Skeletal muscle tissue (tissue), 4 donors: ENCODE results near the gene PAK2. TPM values are rescaled to one million over a fixed set of nuclear protein-coding genes. Genes with fewer than 3 reads are reported as not detected.
"Not testable (repeated sequence)": the region's sequence is repeated elsewhere in the genome, so short reads cannot be mapped to it uniquely, and the experiment has no call there.

Experiments
- H3K27ac ChIP-seq: one replicate; pipeline ENCODE4 v1.7.0; 2013; ENCODE audit warnings: mild to moderate bottlenecking, low read depth, low read length, inconsistent platforms
- H3K27me3 ChIP-seq, 3 donors: one replicate each; pipeline ENCODE4 v1.7.0; 2013; ENCODE audit warnings: low read length in 3 of 3; ENCODE audit not compliant: control insufficient read depth in 3 of 3, insufficient read depth in 3 of 3
- H3K36me3 ChIP-seq, 3 donors: one replicate each; pipeline ENCODE4 v1.7.0; 2013; ENCODE audit warnings: low read length in 3 of 3; ENCODE audit not compliant: control insufficient read depth in 3 of 3, insufficient read depth in 3 of 3
- H3K4me1 ChIP-seq, 3 donors: one replicate each; pipeline ENCODE4 v1.7.0; 2013; ENCODE audit warnings: low read length in 3 of 3, mild to moderate bottlenecking in 3 of 3; ENCODE audit not compliant: control insufficient read depth in 3 of 3, insufficient read depth in 3 of 3
- H3K4me3 ChIP-seq, 3 donors: one replicate each; pipeline ENCODE4 v1.7.0; 2013; ENCODE audit warnings: low read length in 3 of 3
- H3K9ac ChIP-seq, 3 donors: one replicate each; pipeline ENCODE4 v1.7.0; 2013; ENCODE audit warnings: low read length in 3 of 3, mild to moderate bottlenecking in 3 of 3, moderate library complexity in 2 of 3, low read depth in 1 of 3
- H3K9me3 ChIP-seq, 3 donors: one replicate each; pipeline ENCODE4 v1.7.0; 2013; ENCODE audit warnings: low read length in 3 of 3; ENCODE audit not compliant: control insufficient read depth in 3 of 3
- total RNA-seq: library from RNA; depleted of rRNA; stranded (reverse); fragments of >200 nt; gene quantifications from one replicate; pipeline ENCODE4 v1.2.3, GENCODE V29; 2014
- donor health status: Osteomylitis.

The PAK2 gene
- total RNA-seq, 1 donor from 2014 or later = 24.5 TPM

- Histone ChIP-seq H3K9me3 (no peaks in the 10 kb centered on the region), H3K27ac (no peak overlapping the region), H3K4me3 (no peak overlapping the region), H3K4me1 (no peaks in the 10 kb centered on the region), H3K27me3 (no peaks in the 10 kb centered on the region), H3K36me3 (peaks cover 0 to 2% (median 0%) of the 10 kb centered on the region in 3 donors), H3K9ac (no peak overlapping the region)
These were observed 98.3 kb downstream of the PAK2 start for GRCh38 chr3:196837819-196838420.

- H3K27ac ChIP-seq, H3K27me3 ChIP-seq, H3K9ac ChIP-seq, H3K9me3 ChIP-seq, H3K36me3 ChIP-seq, H3K4me3 ChIP-seq, H3K4me1 ChIP-seq: not testable (repeated sequence)
These were observed 99.7 kb downstream of the PAK2 start for GRCh38 chr3:196839351-196839750.

GRCh38 chr3:196842567-196843434 is 103.1 kb downstream of the PAK2 start:
- peaks cover 6 to 9% (median 6%) of the 10 kb centered on the region in 3 donors for H3K4me1 ChIP-seq
- no peaks in the 10 kb centered on the region for H3K9me3 ChIP-seq
- H3K9ac ChIP-seq = no peak overlapping the region
- H3K27me3 ChIP-seq = no peaks in the 10 kb centered on the region
- H3K4me3 ChIP-seq = no peak overlapping the region
- no peak overlapping the region for H3K27ac ChIP-seq
- no peaks in the 10 kb centered on the region for H3K36me3 ChIP-seq

GRCh38 chr3:196843435-196844110 is 103.9 kb downstream of the PAK2 start:
- no peaks in the 10 kb centered on the region for H3K27me3 ChIP-seq
- peaks cover 6 to 9% (median 6%) of the 10 kb centered on the region in 3 donors for H3K4me1 ChIP-seq
- H3K9ac ChIP-seq = no peak overlapping the region
- no peaks in the 10 kb centered on the region for H3K9me3 ChIP-seq
- no peaks in the 10 kb centered on the region for H3K36me3 ChIP-seq
- peak overlapping the region in 1 of 3 donors; percentile 32 for H3K4me3 ChIP-seq
- peak overlapping the region; percentile 25 for H3K27ac ChIP-seq

GRCh38 chr3:196844235-196845219 is 104.9 kb downstream of the PAK2 start:
- not testable (repeated sequence) for H3K9me3 ChIP-seq, H3K4me3 ChIP-seq, H3K4me1 ChIP-seq, H3K9ac ChIP-seq, H3K36me3 ChIP-seq, H3K27me3 ChIP-seq
- H3K27ac ChIP-seq = peak overlapping the region; percentile 25

- not testable (repeated sequence) for H3K27ac ChIP-seq, H3K9me3 ChIP-seq, H3K4me3 ChIP-seq, H3K36me3 ChIP-seq, H3K9ac ChIP-seq, H3K27me3 ChIP-seq, H3K4me1 ChIP-seq
These were observed 108.7 kb downstream of the PAK2 start for GRCh38 chr3:196848375-196848774.

GRCh38 chr3:196849180-196849741 is 109.6 kb downstream of the PAK2 start:
- Histone ChIP-seq H3K4me3 (no peak overlapping the region), H3K27me3 (no peaks in the 10 kb centered on the region), H3K9me3 (no peaks in the 10 kb centered on the region), H3K36me3 (no peaks in the 10 kb centered on the region), H3K27ac (no peak overlapping the region), H3K4me1 (no peaks in the 10 kb centered on the region), H3K9ac (no peak overlapping the region)

- not testable (repeated sequence) for H3K9ac ChIP-seq, H3K4me1 ChIP-seq, H3K27me3 ChIP-seq, H3K4me3 ChIP-seq, H3K9me3 ChIP-seq, H3K27ac ChIP-seq, H3K36me3 ChIP-seq
These were observed 123.3 kb downstream of the PAK2 start for GRCh38 chr3:196863000-196863399.

- Histone ChIP-seq H3K4me3 (peak overlapping the region; percentile 87 to 95 (median 93)), H3K27me3 (no peaks in the 10 kb centered on the region), H3K9ac (peak overlapping the region; percentile 86 to 97 (median 95)), H3K4me1 (peaks cover 13 to 16% (median 15%) of the 10 kb centered on the region in 3 donors), H3K27ac (peak overlapping the region; percentile 83), H3K9me3 (no peaks in the 10 kb centered on the region), H3K36me3 (peaks cover 0 to 3% (median 0%) of the 10 kb centered on the region in 3 donors)
These were observed 127.5 kb downstream of the PAK2 start for GRCh38 chr3:196867155-196867506.
